H9 (cell line): Measurements from ENCODE around the gene KCNN3. TPM values are rescaled to one million over a fixed set of nuclear protein-coding genes. Genes with fewer than 3 reads are reported as not detected.

Experiments
- DNase-seq: peaks from one replicate; pipeline ENCODE4 v3.0.0-alpha.2; 2017
- H2AFZ ChIP-seq: one replicate; pipeline ENCODE4 v1.6.1; 2013; ENCODE audit warnings: mild to moderate bottlenecking, low read length, control low read depth, moderate library complexity
- H2AK5ac ChIP-seq: 2 replicates; pipeline ENCODE4 v1.6.1; 2013; ENCODE audit warnings: low read length, control low read depth, mixed read lengths; ENCODE audit not compliant: insufficient read length
- H2BK120ac ChIP-seq: one replicate; pipeline ENCODE4 v1.6.1; 2013; ENCODE audit warnings: low read depth, mild to moderate bottlenecking, low read length, control low read depth, inconsistent platforms; ENCODE audit not compliant: poor library complexity, severe bottlenecking
- H2BK12ac ChIP-seq: 2 replicates; pipeline ENCODE4 v1.6.1; 2013; ENCODE audit warnings: low read length, control low read depth, mixed read lengths, low read depth; ENCODE audit not compliant: insufficient read length
- H2BK15ac ChIP-seq: 2 replicates; pipeline ENCODE4 v1.6.1; 2013; ENCODE audit warnings: low read depth, low read length, control low read depth
- H2BK20ac ChIP-seq: one replicate; pipeline ENCODE4 v1.6.1; 2013; ENCODE audit warnings: low read depth, mild to moderate bottlenecking, low read length, control low read depth, inconsistent platforms; ENCODE audit not compliant: poor library complexity, severe bottlenecking
- H2BK5ac ChIP-seq: 2 replicates; pipeline ENCODE4 v1.6.1; 2013; ENCODE audit warnings: low read length, control low read depth, mixed read lengths; ENCODE audit not compliant: insufficient read length
- H3K14ac ChIP-seq: 2 replicates; pipeline ENCODE4 v1.6.1; 2013; ENCODE audit warnings: low read length, control low read depth; ENCODE audit not compliant: insufficient read depth
- H3K18ac ChIP-seq: 2 replicates; pipeline ENCODE4 v1.6.1; 2013; ENCODE audit warnings: low read depth, mild to moderate bottlenecking, mixed read lengths, low read length, control low read depth; ENCODE audit not compliant: insufficient read length
- H3K23ac ChIP-seq: 2 replicates; pipeline ENCODE4 v1.6.1; 2013; ENCODE audit warnings: low read length, control low read depth, mixed read lengths, low read depth; ENCODE audit not compliant: insufficient read length
- H3K23me2 ChIP-seq: 2 replicates; pipeline ENCODE4 v1.6.1; 2013; ENCODE audit warnings: low read depth, mild to moderate bottlenecking, mixed read lengths, low read length, control low read depth; ENCODE audit not compliant: insufficient read length, poor library complexity, severe bottlenecking
- H3K27ac ChIP-seq: 2 replicates; pipeline ENCODE4 v1.5.1; 2013; ENCODE audit warnings: low read length, control low read depth, mixed read lengths, low read depth; ENCODE audit not compliant: insufficient read length
- H3K27me3 ChIP-seq: 2 replicates; pipeline ENCODE4 v1.6.1; 2013; ENCODE audit warnings: low read length, control low read depth, inconsistent platforms; ENCODE audit not compliant: insufficient read depth
- H3K4ac ChIP-seq: 2 replicates; pipeline ENCODE4 v1.6.1; 2013; ENCODE audit warnings: low read depth, mild to moderate bottlenecking, control low read depth, inconsistent platforms, low read length, moderate library complexity
- H3K4me1 ChIP-seq: 2 replicates; pipeline ENCODE4 v1.6.1; 2013; ENCODE audit warnings: low read length, control low read depth, inconsistent platforms; ENCODE audit not compliant: insufficient read depth
- H3K4me2 ChIP-seq: 2 replicates; pipeline ENCODE4 v1.6.1; 2013; ENCODE audit warnings: low read length, control low read depth, mixed read lengths; ENCODE audit not compliant: insufficient read length, insufficient read depth
- H3K56ac ChIP-seq: 2 replicates; pipeline ENCODE4 v1.6.1; 2013; ENCODE audit warnings: low read depth, mild to moderate bottlenecking, mixed read lengths, low read length, control low read depth; ENCODE audit not compliant: insufficient read length
- H3K79me1 ChIP-seq: 2 replicates; pipeline ENCODE4 v1.6.1; 2013; ENCODE audit warnings: low read depth, mild to moderate bottlenecking, moderate library complexity, low read length, control low read depth, inconsistent platforms; ENCODE audit not compliant: insufficient read depth, poor library complexity, severe bottlenecking
- H3K79me2 ChIP-seq: 2 replicates; pipeline ENCODE4 v1.6.1; 2013; ENCODE audit warnings: low read length, control low read depth, inconsistent platforms; ENCODE audit not compliant: insufficient read depth
- H3K9ac ChIP-seq: 2 replicates; pipeline ENCODE4 v1.6.1; 2013; ENCODE audit warnings: low read length, control low read depth, mixed read lengths; ENCODE audit not compliant: insufficient read length; ENCODE audit errors: extremely low read depth
- H3K9me3 ChIP-seq: one replicate; pipeline ENCODE4 v1.6.1; 2013; ENCODE audit warnings: low read depth, low read length, inconsistent platforms; ENCODE audit not compliant: control insufficient read depth
- H3T11ph ChIP-seq: one replicate; pipeline ENCODE4 v1.6.1; 2013; ENCODE audit warnings: mild to moderate bottlenecking, low read length, control low read depth, inconsistent platforms
- H4K20me1 ChIP-seq: one replicate; pipeline ENCODE4 v1.6.1; 2013; ENCODE audit not compliant: control insufficient read depth, insufficient read length, insufficient read depth
- H4K5ac ChIP-seq: 2 replicates; pipeline ENCODE4 v1.6.1; 2013; ENCODE audit warnings: low read depth, mild to moderate bottlenecking, mixed read lengths, low read length, control low read depth; ENCODE audit not compliant: insufficient read length
- H4K8ac ChIP-seq: replicated peaks from 2 replicates; pipeline ENCODE4 v1.6.1; 2013; ENCODE audit warnings: low read length, control low read depth, mixed read lengths, low read depth; ENCODE audit not compliant: insufficient read length
- H4K91ac ChIP-seq: 2 replicates; pipeline ENCODE4 v1.6.1; 2013; ENCODE audit warnings: low read depth, mild to moderate bottlenecking, moderate library complexity, mixed read lengths, low read length, control low read depth; ENCODE audit not compliant: insufficient read length
- H3K27ac Mint-ChIP-seq, 3 experiments: 2 replicates in 2 of 3; 3 replicates in 1 of 3; pipeline ENCODE4 v1.8.0; 2020 to 2021; ENCODE audit warnings: mixed read lengths in 3 of 3, mild to moderate bottlenecking in 1 of 3, moderate library complexity in 1 of 3
- H3K27me3 Mint-ChIP-seq: 2 replicates; pipeline ENCODE4 v1.8.0; 2021; ENCODE audit warnings: low read depth, mild to moderate bottlenecking, moderate library complexity, mixed read lengths
- H3K36me3 Mint-ChIP-seq, 3 experiments: 2 replicates in 2 of 3; 3 replicates in 1 of 3; pipeline ENCODE4 v1.8.0; 2020 to 2021; ENCODE audit warnings: low read depth in 3 of 3, mixed read lengths in 3 of 3; ENCODE audit not compliant: insufficient read depth in 1 of 3
- H3K4me1 Mint-ChIP-seq, 2 experiments: 2 replicates each; pipeline ENCODE4 v1.8.0; 2020; ENCODE audit warnings: mixed read lengths in 2 of 2
- H3K4me3 Mint-ChIP-seq, 2 experiments: 2 replicates in 1 of 2; 3 replicates in 1 of 2; pipeline ENCODE4 v1.8.0; 2020 to 2021; ENCODE audit warnings: mild to moderate bottlenecking in 2 of 2, mixed read lengths in 2 of 2, moderate library complexity in 1 of 2
- H3K9me3 Mint-ChIP-seq, 2 experiments: 2 replicates in 1 of 2; 3 replicates in 1 of 2; pipeline ENCODE4 v1.8.0; 2020; ENCODE audit warnings: mild to moderate bottlenecking in 2 of 2, mixed read lengths in 2 of 2, moderate library complexity in 1 of 2
- WGBS: extraction: QIAGEN DNeasy Blood & Tissue Kit; methylation state at CpG from one replicate; pipeline ENCODE4 v1.1.7; 2013; ENCODE audit warnings: missing lambda C conversion rate, low lambda C conversion rate, mixed read lengths; ENCODE audit not compliant: insufficient read length; ENCODE audit errors: extremely low coverage; 5-methylcytosine and 5-hydroxymethylcytosine counted together
- total RNA-seq: library from RNA; stranded (reverse); gene quantifications from 2 replicates; pipeline ENCODE4 v1.2.1, GENCODE V29; 2021
- TF ChIP-seq, protein P1 (sequence below): fragments of 200-600 bp; sonication (generic); conservative IDR thresholded peaks from 3 replicates; pipeline ENCODE4 v1.8.0; 2021; ENCODE audit warnings: antibody characterized with exemption, mild to moderate bottlenecking

KCNN3 gene
- total RNA-seq, 1 experiment from 2014 or later = 0.83 TPM

DNA sequence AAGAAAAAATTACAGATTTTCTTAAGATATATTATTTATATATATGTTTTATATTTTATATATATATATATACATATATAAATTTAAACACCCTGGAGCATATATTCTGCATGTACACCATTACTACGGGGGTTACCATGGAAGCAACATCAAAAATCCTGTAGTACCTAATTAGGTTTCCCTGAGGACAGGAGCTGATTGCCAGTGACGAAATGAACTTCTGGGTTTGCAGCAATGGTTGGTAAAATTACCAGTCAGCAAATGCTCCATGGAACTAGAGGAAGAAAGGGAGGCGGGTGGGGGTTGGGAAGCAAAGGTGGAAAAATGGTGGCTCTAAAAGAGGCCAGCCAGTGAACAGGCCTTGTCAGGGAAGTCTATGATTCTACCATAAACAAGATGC is 89.5 kb downstream of the KCNN3 start:
- no peak overlapping the region for H3K27ac Mint-ChIP-seq
- no peak overlapping the region for H2BK5ac ChIP-seq
- H3K27me3 ChIP-seq = no peaks in the 10 kb centered on the region
- H2BK20ac ChIP-seq = no peak overlapping the region
- no peaks in the 10 kb centered on the region for H4K20me1 ChIP-seq
- no peak for DNase-seq
- no peak overlapping the region for H3K9ac ChIP-seq
- no peak overlapping the region for H3T11ph ChIP-seq
- H3K14ac ChIP-seq = no peak overlapping the region
- WGBS = no CpG with 5 or more reads among the region's 3 CpGs
- peaks cover 6 to 25% of the 10 kb centered on the region in 2 experiments for H3K4me1 Mint-ChIP-seq
- H2BK15ac ChIP-seq = no peak overlapping the region
- H3K4ac ChIP-seq = no peak overlapping the region
- H3K9me3 Mint-ChIP-seq = peaks cover 0 to 3% of the 10 kb centered on the region in 2 experiments; a peak in 2 of 5 replicates
- H3K79me1 ChIP-seq = no peaks in the 10 kb centered on the region
- no peak overlapping the region for H2BK12ac ChIP-seq
- H3K27me3 Mint-ChIP-seq = peaks cover 2% of the 10 kb centered on the region
- H3K79me2 ChIP-seq = no peaks in the 10 kb centered on the region
- no peak overlapping the region for H3K56ac ChIP-seq
- H3K4me2 ChIP-seq = no peak overlapping the region
- H2BK120ac ChIP-seq = no peak overlapping the region
- no peak overlapping the region for H4K5ac ChIP-seq
- H2AFZ ChIP-seq = no peak overlapping the region
- no peaks in the 10 kb centered on the region for H3K4me1 ChIP-seq
- no peak overlapping the region for H3K4me3 Mint-ChIP-seq
- no peaks in the 10 kb centered on the region for H3K23me2 ChIP-seq
- no peak overlapping the region for H4K8ac ChIP-seq
- H3K36me3 Mint-ChIP-seq = peaks cover 0 to 4% (median 0%) of the 10 kb centered on the region in 3 experiments; a peak in 1 of 7 replicates
- H3K27ac ChIP-seq = no peak overlapping the region
- H3K23ac ChIP-seq = no peak overlapping the region
- TF ChIP-seq, protein P1, sequence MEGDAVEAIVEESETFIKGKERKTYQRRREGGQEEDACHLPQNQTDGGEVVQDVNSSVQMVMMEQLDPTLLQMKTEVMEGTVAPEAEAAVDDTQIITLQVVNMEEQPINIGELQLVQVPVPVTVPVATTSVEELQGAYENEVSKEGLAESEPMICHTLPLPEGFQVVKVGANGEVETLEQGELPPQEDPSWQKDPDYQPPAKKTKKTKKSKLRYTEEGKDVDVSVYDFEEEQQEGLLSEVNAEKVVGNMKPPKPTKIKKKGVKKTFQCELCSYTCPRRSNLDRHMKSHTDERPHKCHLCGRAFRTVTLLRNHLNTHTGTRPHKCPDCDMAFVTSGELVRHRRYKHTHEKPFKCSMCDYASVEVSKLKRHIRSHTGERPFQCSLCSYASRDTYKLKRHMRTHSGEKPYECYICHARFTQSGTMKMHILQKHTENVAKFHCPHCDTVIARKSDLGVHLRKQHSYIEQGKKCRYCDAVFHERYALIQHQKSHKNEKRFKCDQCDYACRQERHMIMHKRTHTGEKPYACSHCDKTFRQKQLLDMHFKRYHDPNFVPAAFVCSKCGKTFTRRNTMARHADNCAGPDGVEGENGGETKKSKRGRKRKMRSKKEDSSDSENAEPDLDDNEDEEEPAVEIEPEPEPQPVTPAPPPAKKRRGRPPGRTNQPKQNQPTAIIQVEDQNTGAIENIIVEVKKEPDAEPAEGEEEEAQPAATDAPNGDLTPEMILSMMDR = no peak
- H3K18ac ChIP-seq = no peak overlapping the region
- no peak overlapping the region for H2AK5ac ChIP-seq
- H4K91ac ChIP-seq = no peak overlapping the region
- peaks cover 6% of the 10 kb centered on the region for H3K9me3 ChIP-seq
